ENCODE data around the gene PKN1. TPM values are rescaled to one million over a fixed set of nuclear protein-coding genes. Genes with fewer than 3 reads are reported as not detected.

PKN1 gene
- total RNA-seq, 1 donor from 2014 or later = 68.3 TPM

DNA sequence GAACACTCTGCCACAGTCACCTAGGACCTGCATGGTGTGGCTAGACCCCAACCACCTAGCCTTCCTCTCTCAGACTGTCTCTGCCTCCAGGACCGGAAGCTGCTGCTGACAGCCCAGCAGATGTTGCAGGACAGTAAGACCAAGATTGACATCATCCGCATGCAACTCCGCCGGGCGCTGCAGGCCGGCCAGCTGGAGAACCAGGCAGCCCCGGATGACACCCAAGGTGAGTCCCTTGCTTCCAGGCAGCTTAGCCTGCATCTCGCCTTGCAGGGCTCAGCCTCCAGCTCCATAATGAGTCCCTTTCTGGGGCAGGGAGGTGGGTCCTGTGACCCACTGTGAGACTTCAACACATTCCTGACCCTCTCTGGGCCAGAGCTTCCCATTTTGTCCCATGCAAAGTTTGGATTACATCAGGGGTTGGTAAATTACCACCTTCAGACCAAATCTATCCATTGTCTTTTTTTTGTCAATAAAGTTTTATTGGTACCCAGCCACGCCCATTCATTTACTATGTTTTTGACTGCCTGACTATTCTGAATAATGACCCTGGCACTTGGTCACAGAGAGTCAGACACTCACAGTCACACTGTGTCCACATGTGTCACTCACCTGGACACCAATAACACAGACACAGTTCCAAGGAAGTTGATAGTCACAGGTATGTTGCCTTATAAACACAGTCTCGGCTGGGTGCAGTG lies 13.4 kb downstream of the PKN1 start:
- Histone ChIP-seq H3K4me3 (ENCODE audit: insufficient read depth, low read depth, low read length) (no peak overlapping the region), H3K9ac (ENCODE audit: low read length) (no peak overlapping the region), H3K79me2 (ENCODE audit: insufficient read depth, low read length) (no peaks in the 10 kb centered on the region), H3K9me3 (ENCODE audit: insufficient read depth, low read depth, low read length) (no peaks in the 10 kb centered on the region), H4K20me1 (ENCODE audit: insufficient read depth, low read length) (peaks cover 7% of the 10 kb centered on the region), H3K36me3 (ENCODE audit: insufficient read depth, low read length) (peaks cover 7% of the 10 kb centered on the region), H3K27me3 (ENCODE audit: insufficient read depth, low read length) (no peaks in the 10 kb centered on the region), H3K27ac (ENCODE audit: low read depth, low read length) (no peak overlapping the region), H3K4me2 (ENCODE audit: low read length) (no peak overlapping the region), H3K4me1 (ENCODE audit: insufficient read depth, low read length) (no peaks in the 10 kb centered on the region), H2AFZ (ENCODE audit: low read depth, low read length) (no peak overlapping the region)
- Mint-ChIP-seq H3K9me3 (ENCODE audit: unreplicated experiment) (no peaks in the 10 kb centered on the region), H3K4me3 (ENCODE audit: unreplicated experiment) (no peak overlapping the region), H3K27me3 (ENCODE audit: low read depth, unreplicated experiment) (no peaks in the 10 kb centered on the region), H3K4me1 (ENCODE audit: low read depth, unreplicated experiment) (no peaks in the 10 kb centered on the region), H3K27ac (ENCODE audit: unreplicated experiment) (no peak overlapping the region), H3K36me3 (ENCODE audit: low read depth, unreplicated experiment) (peaks cover 39% of the 10 kb centered on the region)
- FAIRE-seq (no peak), DNase-seq (ENCODE audit: low read depth) (no peak)
- TF ChIP-seq, protein P1, sequence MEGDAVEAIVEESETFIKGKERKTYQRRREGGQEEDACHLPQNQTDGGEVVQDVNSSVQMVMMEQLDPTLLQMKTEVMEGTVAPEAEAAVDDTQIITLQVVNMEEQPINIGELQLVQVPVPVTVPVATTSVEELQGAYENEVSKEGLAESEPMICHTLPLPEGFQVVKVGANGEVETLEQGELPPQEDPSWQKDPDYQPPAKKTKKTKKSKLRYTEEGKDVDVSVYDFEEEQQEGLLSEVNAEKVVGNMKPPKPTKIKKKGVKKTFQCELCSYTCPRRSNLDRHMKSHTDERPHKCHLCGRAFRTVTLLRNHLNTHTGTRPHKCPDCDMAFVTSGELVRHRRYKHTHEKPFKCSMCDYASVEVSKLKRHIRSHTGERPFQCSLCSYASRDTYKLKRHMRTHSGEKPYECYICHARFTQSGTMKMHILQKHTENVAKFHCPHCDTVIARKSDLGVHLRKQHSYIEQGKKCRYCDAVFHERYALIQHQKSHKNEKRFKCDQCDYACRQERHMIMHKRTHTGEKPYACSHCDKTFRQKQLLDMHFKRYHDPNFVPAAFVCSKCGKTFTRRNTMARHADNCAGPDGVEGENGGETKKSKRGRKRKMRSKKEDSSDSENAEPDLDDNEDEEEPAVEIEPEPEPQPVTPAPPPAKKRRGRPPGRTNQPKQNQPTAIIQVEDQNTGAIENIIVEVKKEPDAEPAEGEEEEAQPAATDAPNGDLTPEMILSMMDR (IDR thresholded peaks at IDR 0.05; ENCODE audit: insufficient read depth, low read depth, low read length) = no peak
- no peak for TF ChIP-seq EZH2 (IDR thresholded peaks at IDR 0.05; ENCODE audit: insufficient read depth, low read length)

DNA sequence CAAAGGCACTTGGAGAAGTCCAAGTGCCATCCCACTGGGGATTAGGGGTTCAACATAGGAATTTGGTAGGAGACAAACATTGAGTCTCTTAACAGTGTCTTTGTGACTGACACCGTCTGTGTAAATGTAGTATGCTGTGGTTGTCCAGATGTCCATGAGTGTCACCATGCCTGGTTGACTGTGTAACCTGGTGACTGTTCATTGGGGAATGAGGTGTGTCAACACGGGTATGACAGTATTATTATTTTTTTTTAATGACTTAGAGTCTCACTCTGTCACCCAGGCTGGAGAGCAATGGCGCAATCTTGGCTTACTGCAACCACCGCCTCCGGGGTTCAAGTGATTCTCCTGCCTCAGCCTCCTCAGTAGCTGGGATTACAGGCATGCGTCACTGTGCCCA lies 16.2 kb downstream of the PKN1 start:
- Histone ChIP-seq H2AFZ (ENCODE audit: low read depth, low read length) (no peak overlapping the region), H3K4me2 (ENCODE audit: low read length) (no peak overlapping the region), H4K20me1 (ENCODE audit: insufficient read depth, low read length) (peaks cover 4% of the 10 kb centered on the region), H3K4me1 (ENCODE audit: insufficient read depth, low read length) (no peaks in the 10 kb centered on the region), H3K27ac (ENCODE audit: low read depth, low read length) (no peak overlapping the region), H3K36me3 (ENCODE audit: insufficient read depth, low read length) (peaks cover 6% of the 10 kb centered on the region), H3K27me3 (ENCODE audit: insufficient read depth, low read length) (no peaks in the 10 kb centered on the region), H3K9me3 (ENCODE audit: insufficient read depth, low read depth, low read length) (no peaks in the 10 kb centered on the region), H3K79me2 (ENCODE audit: insufficient read depth, low read length) (no peaks in the 10 kb centered on the region), H3K9ac (ENCODE audit: low read length) (no peak overlapping the region), H3K4me3 (ENCODE audit: insufficient read depth, low read depth, low read length) (no peak overlapping the region)
- Mint-ChIP-seq H3K27me3 (ENCODE audit: low read depth, unreplicated experiment) (no peaks in the 10 kb centered on the region), H3K9me3 (ENCODE audit: unreplicated experiment) (no peaks in the 10 kb centered on the region), H3K4me1 (ENCODE audit: low read depth, unreplicated experiment) (no peaks in the 10 kb centered on the region), H3K27ac (ENCODE audit: unreplicated experiment) (peak overlapping the region; percentile 75), H3K36me3 (ENCODE audit: low read depth, unreplicated experiment) (peaks cover 31% of the 10 kb centered on the region), H3K4me3 (ENCODE audit: unreplicated experiment) (no peak overlapping the region)
- FAIRE-seq (no peak), DNase-seq (ENCODE audit: low read depth) (no peak)
- TF ChIP-seq, protein P1 (IDR thresholded peaks at IDR 0.05; ENCODE audit: insufficient read depth, low read depth, low read length) = no peak
- TF ChIP-seq EZH2 (IDR thresholded peaks at IDR 0.05; ENCODE audit: insufficient read depth, low read length) = no peak

GRCh38 chr19:14450168-14450874 lies 17.2 kb downstream of the PKN1 start:
- no peak overlapping the region for H2AFZ ChIP-seq (ENCODE audit: low read depth, low read length)
- H3K36me3 ChIP-seq (ENCODE audit: insufficient read depth, low read length) = peaks cover 6% of the 10 kb centered on the region
- no peak overlapping the region for H3K4me3 ChIP-seq (ENCODE audit: insufficient read depth, low read depth, low read length)
- FAIRE-seq (no peak), DNase-seq (ENCODE audit: low read depth) (no peak)
- Mint-ChIP-seq H3K9me3 (ENCODE audit: unreplicated experiment) (no peaks in the 10 kb centered on the region), H3K36me3 (ENCODE audit: low read depth, unreplicated experiment) (peaks cover 36% of the 10 kb centered on the region), H3K27me3 (ENCODE audit: low read depth, unreplicated experiment) (no peaks in the 10 kb centered on the region), H3K4me3 (ENCODE audit: unreplicated experiment) (no peak overlapping the region), H3K4me1 (ENCODE audit: low read depth, unreplicated experiment) (no peaks in the 10 kb centered on the region), H3K27ac (ENCODE audit: unreplicated experiment) (no peak overlapping the region)
- H3K79me2 ChIP-seq (ENCODE audit: insufficient read depth, low read length) = no peaks in the 10 kb centered on the region
- H3K4me1 ChIP-seq (ENCODE audit: insufficient read depth, low read length) = no peaks in the 10 kb centered on the region
- H3K9me3 ChIP-seq (ENCODE audit: insufficient read depth, low read depth, low read length) = no peaks in the 10 kb centered on the region
- no peaks in the 10 kb centered on the region for H3K27me3 ChIP-seq (ENCODE audit: insufficient read depth, low read length)
- H3K9ac ChIP-seq (ENCODE audit: low read length) = no peak overlapping the region
- peaks cover 4% of the 10 kb centered on the region for H4K20me1 ChIP-seq (ENCODE audit: insufficient read depth, low read length)
- H3K4me2 ChIP-seq (ENCODE audit: low read length) = no peak overlapping the region
- H3K27ac ChIP-seq (ENCODE audit: low read depth, low read length) = no peak overlapping the region
- TF ChIP-seq, protein P1 (IDR thresholded peaks at IDR 0.05; ENCODE audit: insufficient read depth, low read depth, low read length) = no peak
- no peak for TF ChIP-seq EZH2 (IDR thresholded peaks at IDR 0.05; ENCODE audit: insufficient read depth, low read length)
